Measurements from ENCODE around the gene ENAH. TPM values are rescaled to one million over a fixed set of nuclear protein-coding genes. Genes with fewer than 3 reads are reported as not detected.

The ENAH gene
- total RNA-seq (2021; ENCODE audit: unreplicated experiment): 100 TPM
- 39.7 and 44.9 TPM in 2 replicates for polyA plus RNA-seq (2012)
- Bru-seq, nascent RNA: percentile 90 among the genes with signal in this experiment
- percentile 91 among the genes with signal in this experiment for BruChase-seq, experiment 1, labeled RNA remaining after a 6-hour chase
- percentile 84 among the genes with signal in this experiment for BruChase-seq, experiment 2, labeled RNA remaining after a 2-hour chase
- long read RNA-seq, transcript ENAH-203 (14 exons, 2,758 nt): major isoform, 7 of 33 reads
- long read RNA-seq, partial matches to known transcripts: 8 of 33 reads
- long read RNA-seq, other reads (novel, unspliced or antisense): 18 of 33 reads

GRCh38 chr1:225652729-225653462 lies at the start of gene ENAH:
ENAH (minus strand) TSS chr1:225653123; CDS start chr1:225652690, 433 bp downstream.
- Histone ChIP-seq H3K27me3 (ENCODE audit: insufficient read depth, low read length) (no peaks in the 10 kb centered on the region), H3K27ac (ENCODE audit: low read depth, low read length) (peak within 1 kb of the TSS; percentile 84), H4K20me1 (ENCODE audit: insufficient read depth) (no peaks in the 10 kb centered on the region), H3K36me3 (ENCODE audit: control insufficient read depth in 1 of 2, insufficient read depth in 2 of 2, low read length in 2 of 2) (no peaks in the 10 kb centered on the region), H2AFZ (ENCODE audit: low read depth, low read length, poor library complexity, severe bottlenecking) (no peak within 1 kb of the TSS), H3K9ac (ENCODE audit: low read length) (peak within 1 kb of the TSS; percentile 86), H3K9me2 (ENCODE audit: insufficient read depth) (no peaks in the 10 kb centered on the region), H3K4me2 (ENCODE audit: low read length) (peak within 1 kb of the TSS; percentile 79), H3K4me3 (replicated peaks in 1 of 2; ENCODE audit: low read depth in 1 of 2, low read length in 2 of 2) (peak within 1 kb of the TSS; percentile 54 to 75), H3K9me3 (ENCODE audit: control insufficient read depth in 1 of 2, insufficient read depth in 1 of 2, low read depth in 1 of 2, low read length in 2 of 2) (no peaks in the 10 kb centered on the region), H3K4me1 (ENCODE audit: control insufficient read depth in 1 of 2, insufficient read depth in 2 of 2, low read length in 2 of 2) (peaks cover 40 to 53% of the 10 kb centered on the region in 2 experiments), H3K79me2 (ENCODE audit: insufficient read depth, low read length) (peaks cover 46% of the 10 kb centered on the region)
- CTCF ChIA-PET: interaction anchor here (0.6 kb wide), 1 partner anchor 172 kb away, joined by 3 read pairs; no protein-coding TSS in a partner anchor
- ATAC-seq (peak; percentile 76), DNase-seq (ENCODE audit: low read depth, low spot score) (no peak)
- RAD21 ChIA-PET (ENCODE audit: low non-redundant PET in 1 of 2, low total read pairs in 2 of 2, uncharacterized antibody in 2 of 2, unreplicated experiment in 2 of 2): no interaction called here
- TF ChIP-seq ZNF274 (IDR thresholded peaks at IDR 0.05; ENCODE audit: low read depth, low read length) (no peak), CEBPB (IDR thresholded peaks at IDR 0.05; ENCODE audit: low read depth) (no peak), POLR2AphosphoS5 (IDR thresholded peaks at IDR 0.05; ENCODE audit: low read depth, low read length) (peak; percentile 78), SIN3A (IDR thresholded peaks at IDR 0.05; ENCODE audit: low read depth) (peak; percentile 38; the same call in 1 of the 2 replicates), ATF3 (IDR thresholded peaks at IDR 0.05) (no peak), MAX (IDR thresholded peaks at IDR 0.05) (peak; percentile 18; the same call in 1 of the 2 replicates), ZFX (IDR thresholded peaks at IDR 0.05) (peak; percentile 37; the same call in 1 of the 2 replicates), POLR2A (IDR thresholded peaks at IDR 0.05; ENCODE audit: borderline replicate concordance, extremely low read depth, insufficient read depth, insufficient read length) (peak; percentile 76), CBX3 (IDR thresholded peaks at IDR 0.05; ENCODE audit: low read depth) (no peak), EGR1 (IDR thresholded peaks at IDR 0.05; ENCODE audit: low read depth) (peak; percentile 42; the same call in 1 of the 2 replicates), TCF7L2 (IDR thresholded peaks at IDR 0.05; ENCODE audit: borderline replicate concordance, extremely low read depth, insufficient read depth, insufficient read length) (peak; percentile 46)
- intact Hi-C loops (cut with micrococcal nuclease): loop anchor here (10.0 kb wide), 1 partner anchor 98 kb away; no protein-coding TSS in a partner anchor
- POLR2A ChIA-PET: interaction anchor here (0.7 to 0.9 kb wide), 4 partner anchors 10 to 111 kb away, joined by 3 to 4 read pairs (median 3); no protein-coding TSS in a partner anchor
- BruUV-seq (replicated peaks): no TSS peak
